WTC11 (cell line): ENCODE data around the gene ZNF740. TPM values are rescaled to one million over a fixed set of nuclear protein-coding genes. Genes with fewer than 3 reads are reported as not detected.

Experiments
- ATAC-seq: fragments of 200-7000 bp; cut with Tn5 transposase; 2 replicates; pipeline ENCODE4 v1.10.0; 2021; ENCODE audit warnings: mild to moderate bottlenecking, moderate library complexity
- CTCF ChIA-PET: fragments of 300-600 bp; sonication (Branson Sonifier 250); formaldehyde crosslinking; loops from one replicate; lab custom pipeline; 2021; ENCODE audit warnings: antibody characterized with exemption; lab: Charles Lee
- POLR2A ChIA-PET: fragments of 350-600 bp; sonication (Branson Sonifier 250); formaldehyde crosslinking; loops from one replicate; lab custom pipeline; 2021; ENCODE audit warnings: antibody characterized with exemption; lab: Charles Lee
- DNase-seq: peaks from one replicate; pipeline ENCODE4 v3.0.0; 2021; ENCODE audit warnings: low spot score
- H3K27ac Mint-ChIP-seq: 2 replicates; pipeline ENCODE4 v1.8.0; 2021; ENCODE audit warnings: mixed read lengths
- H3K27me3 Mint-ChIP-seq: 2 replicates; pipeline ENCODE4 v1.8.0; 2021; ENCODE audit warnings: low read depth, mild to moderate bottlenecking, moderate library complexity, mixed read lengths
- H3K36me3 Mint-ChIP-seq: 2 replicates; pipeline ENCODE4 v1.8.0; 2021; ENCODE audit warnings: mixed read lengths
- H3K4me1 Mint-ChIP-seq: 2 replicates; pipeline ENCODE4 v1.8.0; 2022; ENCODE audit warnings: mixed read lengths
- H3K4me3 Mint-ChIP-seq: 2 replicates; pipeline ENCODE4 v1.8.0; 2021; ENCODE audit warnings: mild to moderate bottlenecking, moderate library complexity, mixed read lengths
- H3K9me3 Mint-ChIP-seq: 2 replicates; pipeline ENCODE4 v1.8.0; 2021; ENCODE audit warnings: mixed read lengths
- ATF2 ChIP-seq: sonication (generic); formaldehyde crosslinking; IDR thresholded peaks from 2 replicates; pipeline ENCODE4 v1.8.1; 2022; ENCODE audit warnings: low read depth, missing genetic modification reagents, borderline replicate concordance
- ATF6 ChIP-seq: sonication (generic); formaldehyde crosslinking; IDR thresholded peaks from 2 replicates; pipeline ENCODE4 v1.8.1; 2023; ENCODE audit warnings: mild to moderate bottlenecking, missing genetic modification reagents
- CREM ChIP-seq: sonication (generic); formaldehyde crosslinking; IDR thresholded peaks from 2 replicates; pipeline ENCODE4 v1.8.1; 2022; ENCODE audit warnings: mild to moderate bottlenecking, missing genetic modification reagents, moderate library complexity
- FOXP1 ChIP-seq: sonication (generic); formaldehyde crosslinking; IDR thresholded peaks from 2 replicates; pipeline ENCODE4 v1.8.0; 2022; ENCODE audit warnings: missing genetic modification reagents, mild to moderate bottlenecking, moderate library complexity, borderline replicate concordance
- GABPB1 ChIP-seq: sonication (generic); formaldehyde crosslinking; IDR thresholded peaks from 2 replicates; pipeline ENCODE4 v1.8.1; 2023; ENCODE audit warnings: mild to moderate bottlenecking, missing genetic modification reagents
- HMGXB4 ChIP-seq: sonication (generic); formaldehyde crosslinking; IDR thresholded peaks from 2 replicates; pipeline ENCODE4 v1.8.1; 2023; ENCODE audit warnings: mild to moderate bottlenecking, moderate library complexity, missing genetic modification reagents
- IRF2 ChIP-seq: sonication (generic); formaldehyde crosslinking; IDR thresholded peaks from 2 replicates; pipeline ENCODE4 v1.8.0; 2022; ENCODE audit warnings: low read depth, missing genetic modification reagents, borderline replicate concordance
- JUN ChIP-seq: sonication (generic); formaldehyde crosslinking; IDR thresholded peaks from 2 replicates; pipeline ENCODE4 v1.8.0; 2023; ENCODE audit warnings: mild to moderate bottlenecking, missing genetic modification reagents
- NFATC4 ChIP-seq: fragments of 250-450 bp; sonication (Bioruptor Pico); IDR thresholded peaks from 2 replicates; pipeline ENCODE4 v1.9.0; 2021; ENCODE audit warnings: mild to moderate bottlenecking
- NR3C1 ChIP-seq: sonication (generic); formaldehyde crosslinking; conservative IDR thresholded peaks from 2 replicates; pipeline ENCODE4 v1.8.1; 2023; ENCODE audit warnings: low read depth, mild to moderate bottlenecking, missing genetic modification reagents
- OVOL2 ChIP-seq: fragments of 250-450 bp; sonication (Bioruptor Pico); IDR thresholded peaks from 2 replicates; pipeline ENCODE4 v1.9.0; 2021; ENCODE audit warnings: mild to moderate bottlenecking, borderline replicate concordance
- PRDM15 ChIP-seq: sonication (generic); formaldehyde crosslinking; IDR thresholded peaks from 2 replicates; pipeline ENCODE4 v1.8.0; 2022; ENCODE audit warnings: missing genetic modification reagents
- USF2 ChIP-seq: sonication (generic); formaldehyde crosslinking; IDR thresholded peaks from 2 replicates; pipeline ENCODE4 v1.8.1; 2023; ENCODE audit warnings: mild to moderate bottlenecking, missing genetic modification reagents, moderate library complexity
- ZNF121 ChIP-seq: sonication (generic); formaldehyde crosslinking; IDR thresholded peaks from 2 replicates; pipeline ENCODE4 v1.8.0; 2023; ENCODE audit warnings: missing genetic modification reagents
- ZNF263 ChIP-seq: sonication (generic); formaldehyde crosslinking; IDR thresholded peaks from 2 replicates; pipeline ENCODE4 v1.8.1; 2022; ENCODE audit warnings: low read depth, mild to moderate bottlenecking, moderate library complexity, missing genetic modification reagents
- ZNF416 ChIP-seq: fragments of 250-450 bp; sonication (Bioruptor Pico); IDR thresholded peaks from 2 replicates; pipeline ENCODE4 v1.9.0; 2021; ENCODE audit warnings: mild to moderate bottlenecking, inconsistent platforms
- ZNF423 ChIP-seq: fragments of 250-450 bp; sonication (Bioruptor Pico); IDR thresholded peaks from 2 replicates; pipeline ENCODE4 v2.1.2; 2022; ENCODE audit warnings: mild to moderate bottlenecking, moderate library complexity
- total RNA-seq: library from RNA; stranded (reverse); gene quantifications from 3 replicates; pipeline ENCODE4 v1.2.3, GENCODE V29; 2021
- TF ChIP-seq, protein P1 (sequence below): fragments of 200-600 bp; IDR thresholded peaks from 2 replicates; pipeline ENCODE4 v1.8.0; 2022; ENCODE audit warnings: antibody characterized with exemption

The ZNF740 gene
- total RNA-seq, 1 experiment from 2014 or later, result 26.6 TPM

GRCh38 chr12:53180220-53180930 is at the start of gene ZNF740, which contains the start of gene CSAD (continued):
- TF ChIP-seq PRDM15 (0 out of 2 replicates have a peak, but pooled peaks have one; percentile 34), CREM (CRISPR knock-in tag) (0 out of 2 replicates have a peak, but pooled peaks have one; percentile 50), ZNF423 (CRISPR knock-in tag) (no peak), IRF2 (CRISPR knock-in tag) (no peak), FOXP1 (CRISPR knock-in tag) (peak; percentile 16; the same call in 1 of the 2 replicates), NR3C1 (CRISPR knock-in tag) (no peak), OVOL2 (CRISPR knock-in tag) (no peak), HMGXB4 (CRISPR knock-in tag) (peak; percentile 89; the same call in 1 of the 2 replicates), ZNF263 (CRISPR knock-in tag) (peak; percentile 59; the same call in 1 of the 2 replicates), ZNF416 (CRISPR knock-in tag) (no peak), USF2 (CRISPR knock-in tag) (peak; percentile 25; the same call in 1 of the 2 replicates), JUN (CRISPR knock-in tag) (no peak), ZNF121 (CRISPR knock-in tag) (no peak), GABPB1 (CRISPR knock-in tag) (peak; percentile 71), ATF2 (no peak)
- TF ChIP-seq, all 79 proteins: peak for 16

GRCh38 chr12:53131844-53132243 is 48.7 kb upstream of the ZNF740 start:
- TF ChIP-seq ATF6 (no peak), JUN (CRISPR knock-in tag) (no peak), ZNF423 (CRISPR knock-in tag) (no peak), IRF2 (CRISPR knock-in tag) (no peak), NFATC4 (CRISPR knock-in tag) (no peak)
- TF ChIP-seq, protein P1, sequence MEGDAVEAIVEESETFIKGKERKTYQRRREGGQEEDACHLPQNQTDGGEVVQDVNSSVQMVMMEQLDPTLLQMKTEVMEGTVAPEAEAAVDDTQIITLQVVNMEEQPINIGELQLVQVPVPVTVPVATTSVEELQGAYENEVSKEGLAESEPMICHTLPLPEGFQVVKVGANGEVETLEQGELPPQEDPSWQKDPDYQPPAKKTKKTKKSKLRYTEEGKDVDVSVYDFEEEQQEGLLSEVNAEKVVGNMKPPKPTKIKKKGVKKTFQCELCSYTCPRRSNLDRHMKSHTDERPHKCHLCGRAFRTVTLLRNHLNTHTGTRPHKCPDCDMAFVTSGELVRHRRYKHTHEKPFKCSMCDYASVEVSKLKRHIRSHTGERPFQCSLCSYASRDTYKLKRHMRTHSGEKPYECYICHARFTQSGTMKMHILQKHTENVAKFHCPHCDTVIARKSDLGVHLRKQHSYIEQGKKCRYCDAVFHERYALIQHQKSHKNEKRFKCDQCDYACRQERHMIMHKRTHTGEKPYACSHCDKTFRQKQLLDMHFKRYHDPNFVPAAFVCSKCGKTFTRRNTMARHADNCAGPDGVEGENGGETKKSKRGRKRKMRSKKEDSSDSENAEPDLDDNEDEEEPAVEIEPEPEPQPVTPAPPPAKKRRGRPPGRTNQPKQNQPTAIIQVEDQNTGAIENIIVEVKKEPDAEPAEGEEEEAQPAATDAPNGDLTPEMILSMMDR, result no peak
- CTCF ChIA-PET, result interaction anchor here (1.1 kb wide), 1 partner anchor 28 kb away, joined by 3 read pairs; no protein-coding TSS in a partner anchor
- Mint-ChIP-seq H3K36me3 (no peaks in the 10 kb centered on the region), H3K27ac (no peak overlapping the region), H3K9me3 (no peaks in the 10 kb centered on the region), H3K27me3 (peaks cover 48% of the 10 kb centered on the region), H3K4me1 (no peaks in the 10 kb centered on the region), H3K4me3 (no peak overlapping the region)
- POLR2A ChIA-PET, result no interaction called here
- DNase-seq (no peak), ATAC-seq (no peak)
